Vagina (tissue), 2 donors: ENCODE results near the gene TIMELESS. TPM values are rescaled to one million over a fixed set of nuclear protein-coding genes. Genes with fewer than 3 reads are reported as not detected.

Source experiments
- DNase-seq, 2 donors: peaks; one replicate each; pipeline ENCODE4 v3.0.0-alpha.2; 2017; ENCODE audit errors: extremely low spot score in 2 of 2
- H3K27ac ChIP-seq: fragments of 200-600 bp; sonication (generic); one replicate; pipeline ENCODE4 v1.5.1; 2019
- H3K27me3 ChIP-seq: fragments of 200-600 bp; sonication (generic); one replicate; pipeline ENCODE4 v1.5.1; 2019
- H3K36me3 ChIP-seq, 2 donors: fragments of 200-600 bp; sonication (generic); one replicate each; pipeline ENCODE4 v1.5.1; 2017 to 2019
- H3K4me1 ChIP-seq: fragments of 200-600 bp; sonication (generic); one replicate; pipeline ENCODE4 v1.5.1; 2019
- H3K4me3 ChIP-seq, 2 donors: fragments of 200-600 bp; sonication (generic); 1 replicate in 1 of 2; 2 replicates in 1 of 2; pipeline ENCODE4 v1.5.1; 2016 to 2019
- H3K9me3 ChIP-seq: fragments of 200-600 bp; sonication (generic); one replicate; pipeline ENCODE4 v1.5.1; 2019
- CTCF ChIP-seq, 3 experiments: fragments of 450-650 bp in 2 of 3; fragments of 200-600 bp in 1 of 3; sonication (generic) in 1 of 3; IDR thresholded peaks; one replicate each; pipeline ENCODE4 v1.5.1; 2017 to 2019; ENCODE audit warnings: antibody characterized with exemption in 3 of 3, mild to moderate bottlenecking in 2 of 3, moderate library complexity in 2 of 3
- POLR2A ChIP-seq, 2 donors: fragments of 450-650 bp; IDR thresholded peaks; one replicate each; pipeline ENCODE4 v1.6.1; 2017; ENCODE audit warnings: antibody characterized with exemption in 2 of 2, mild to moderate bottlenecking in 2 of 2, moderate library complexity in 2 of 2
- POLR2AphosphoS5 ChIP-seq, 2 donors: sonication (generic); formaldehyde crosslinking; IDR thresholded peaks; one replicate each; pipeline ENCODE4 v1.9.0; 2017; ENCODE audit warnings: antibody characterized with exemption in 2 of 2, mild to moderate bottlenecking in 2 of 2, low read depth in 1 of 2; ENCODE audit not compliant: insufficient read depth in 1 of 2
- intact Hi-C: fragments of 100-400 bp; cut with DNase I; formaldehyde crosslinking; loops from one replicate; pipeline ENCODE4 v1.15.1; 2023
- total RNA-seq: library from RNA; depleted of rRNA; stranded (reverse); fragments of >200 nt; gene quantifications from one replicate; pipeline ENCODE4 v1.2.3, GENCODE V29; 2016

TIMELESS gene
- total RNA-seq, 1 donor from 2014 or later: 6.1 TPM

DNA sequence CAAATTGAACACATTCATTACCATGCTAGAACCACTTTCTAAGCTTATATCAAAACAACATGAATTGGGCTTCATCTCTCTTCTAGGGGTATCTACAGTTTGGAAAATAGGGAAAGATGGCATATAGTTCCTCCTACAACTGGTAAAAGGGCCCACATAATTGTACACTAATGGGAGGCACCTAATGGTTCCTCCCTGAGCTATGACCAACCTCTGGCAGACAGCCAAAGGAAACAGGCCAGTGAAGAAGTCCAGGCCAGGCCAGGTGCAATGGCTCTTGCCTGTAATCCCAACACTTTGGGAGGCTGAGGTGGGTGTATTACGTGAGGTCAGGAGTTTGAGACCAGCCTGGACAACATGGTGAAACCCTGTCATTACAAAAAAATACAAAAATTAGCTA lies 63.4 kb downstream of the TIMELESS start:
- Histone ChIP-seq H3K36me3 (no peaks in the 10 kb centered on the region), H3K4me3 (no peak overlapping the region), H3K4me1 (no peaks in the 10 kb centered on the region), H3K9me3 (no peaks in the 10 kb centered on the region), H3K27ac (no peak overlapping the region), H3K27me3 (no peaks in the 10 kb centered on the region)
- TF ChIP-seq POLR2AphosphoS5 (IDR thresholded peaks at IDR 0.05; ENCODE audit: insufficient read depth in 1 of 2, low read depth in 1 of 2): no peak
- no peak for TF ChIP-seq CTCF (IDR thresholded peaks at IDR 0.05)
- TF ChIP-seq POLR2A (IDR thresholded peaks at IDR 0.05): no peak
- no peak for DNase-seq
- intact Hi-C loops: no loop called here

GRCh38 chr12:56382611-56383010 lies 66.6 kb downstream of the TIMELESS start:
- Histone ChIP-seq H3K27ac (no peak overlapping the region), H3K27me3 (no peaks in the 10 kb centered on the region), H3K9me3 (no peaks in the 10 kb centered on the region), H3K4me1 (no peaks in the 10 kb centered on the region), H3K4me3 (no peak overlapping the region), H3K36me3 (no peaks in the 10 kb centered on the region)
- no peak for TF ChIP-seq POLR2AphosphoS5 (IDR thresholded peaks at IDR 0.05; ENCODE audit: insufficient read depth in 1 of 2, low read depth in 1 of 2)
- no peak for TF ChIP-seq CTCF (IDR thresholded peaks at IDR 0.05)
- no peak for TF ChIP-seq POLR2A (IDR thresholded peaks at IDR 0.05)
- DNase-seq: no peak
- intact Hi-C loops: no loop called here

- intact Hi-C loops: no loop called here
- H3K36me3 ChIP-seq: no peaks in the 10 kb centered on the region
- DNase-seq: no peak
- no peak overlapping the region for H3K27ac ChIP-seq
- H3K4me3 ChIP-seq: no peak overlapping the region
- no peaks in the 10 kb centered on the region for H3K4me1 ChIP-seq
- no peak for TF ChIP-seq POLR2A (IDR thresholded peaks at IDR 0.05)
- TF ChIP-seq CTCF (IDR thresholded peaks at IDR 0.05): no peak
- TF ChIP-seq POLR2AphosphoS5 (IDR thresholded peaks at IDR 0.05; ENCODE audit: insufficient read depth in 1 of 2, low read depth in 1 of 2): no peak
- no peaks in the 10 kb centered on the region for H3K9me3 ChIP-seq
- H3K27me3 ChIP-seq: no peaks in the 10 kb centered on the region
These were observed 71.3 kb downstream of the TIMELESS start for GRCh38 chr12:56377989-56378316.

- no peaks in the 10 kb centered on the region for H3K27me3 ChIP-seq
- H3K27ac ChIP-seq: no peak overlapping the region
- intact Hi-C loops: no loop called here
- DNase-seq: no peak
- H3K9me3 ChIP-seq: no peaks in the 10 kb centered on the region
- TF ChIP-seq POLR2AphosphoS5 (IDR thresholded peaks at IDR 0.05; ENCODE audit: insufficient read depth in 1 of 2, low read depth in 1 of 2) (no peak), CTCF (IDR thresholded peaks at IDR 0.05) (no peak), POLR2A (IDR thresholded peaks at IDR 0.05) (no peak)
- no peaks in the 10 kb centered on the region for H3K36me3 ChIP-seq
- no peak overlapping the region for H3K4me3 ChIP-seq
- no peaks in the 10 kb centered on the region for H3K4me1 ChIP-seq
These were observed 71.8 kb downstream of the TIMELESS start for GRCh38 chr12:56377310-56377988.

GRCh38 chr12:56375598-56376434 lies 73.4 kb downstream of the TIMELESS start:
- H3K4me3 ChIP-seq: no peak overlapping the region
- no peaks in the 10 kb centered on the region for H3K4me1 ChIP-seq
- H3K27ac ChIP-seq: no peak overlapping the region
- no peak for TF ChIP-seq CTCF (IDR thresholded peaks at IDR 0.05)
- TF ChIP-seq POLR2AphosphoS5 (IDR thresholded peaks at IDR 0.05; ENCODE audit: insufficient read depth in 1 of 2, low read depth in 1 of 2): no peak
- TF ChIP-seq POLR2A (IDR thresholded peaks at IDR 0.05): no peak
- intact Hi-C loops: no loop called here
- no peaks in the 10 kb centered on the region for H3K27me3 ChIP-seq
- no peaks in the 10 kb centered on the region for H3K36me3 ChIP-seq
- no peaks in the 10 kb centered on the region for H3K9me3 ChIP-seq
- DNase-seq: no peak
